Ramos (cell line): ENCODE measurements around the gene AGPAT4.
"Not testable (repeated sequence)": the region's sequence is repeated elsewhere in the genome, so short reads cannot be mapped to it uniquely, and the experiment has no call there.

Experiments used
- in situ Hi-C: fragments of 300-500 bp; cut with MboI; formaldehyde crosslinking; loops from one replicate; pipeline ENCODE4 v1.14.3; 2022; ENCODE audit warnings: low sequenced_read_pairs; ENCODE audit not compliant: unreplicated experiment

AGPAT4 gene

GRCh38 chr6:161273752-161274487 is at the start of gene AGPAT4:
TSS of gene AGPAT4 (minus strand) at chr6:161274061. CDS start at chr6:161232213, 41,848 bp downstream.
- in situ Hi-C loops: no loop called here

- in situ Hi-C loops: no loop called here
These were observed 45.4 kb upstream of the AGPAT4 start for GRCh38 chr6:161319231-161319630.

- in situ Hi-C loops: no loop called here
These were observed 44.6 kb upstream of the AGPAT4 start for GRCh38 chr6:161318456-161318855.

GRCh38 chr6:161316531-161316930 is 42.7 kb upstream of the AGPAT4 start:
- in situ Hi-C loops: no loop called here

- in situ Hi-C loops: not testable (repeated sequence)
These were observed 41.5 kb upstream of the AGPAT4 start for GRCh38 chr6:161315246-161315917.

- in situ Hi-C loops: not testable (repeated sequence)
These were observed 40.8 kb upstream of the AGPAT4 start for GRCh38 chr6:161314541-161315245.

- in situ Hi-C loops: no loop called here
These were observed 40.2 kb upstream of the AGPAT4 start for GRCh38 chr6:161313940-161314509.

GRCh38 chr6:161313475-161313874 is 39.6 kb upstream of the AGPAT4 start:
- in situ Hi-C loops: not testable (repeated sequence)

GRCh38 chr6:161309774-161310173 is 35.9 kb upstream of the AGPAT4 start:
- in situ Hi-C loops: not testable (repeated sequence)

GRCh38 chr6:161308075-161308655 is 34.3 kb upstream of the AGPAT4 start:
- in situ Hi-C loops: no loop called here

- in situ Hi-C loops: no loop called here
These were observed 32.0 kb upstream of the AGPAT4 start for GRCh38 chr6:161305860-161306259.

- in situ Hi-C loops: no loop called here
These were observed 29.9 kb upstream of the AGPAT4 start for GRCh38 chr6:161303628-161304340.

- in situ Hi-C loops: no loop called here
These were observed 29.1 kb upstream of the AGPAT4 start for GRCh38 chr6:161302949-161303348.

- in situ Hi-C loops: no loop called here
These were observed 27.5 kb upstream of the AGPAT4 start for GRCh38 chr6:161301338-161301737.

GRCh38 chr6:161300823-161301222 is 27.0 kb upstream of the AGPAT4 start:
- in situ Hi-C loops: no loop called here

GRCh38 chr6:161299726-161300125 is 25.9 kb upstream of the AGPAT4 start:
- in situ Hi-C loops: no loop called here

GRCh38 chr6:161295784-161296183 is 21.9 kb upstream of the AGPAT4 start:
- in situ Hi-C loops: no loop called here

GRCh38 chr6:161292650-161293281 is 18.9 kb upstream of the AGPAT4 start:
- in situ Hi-C loops: no loop called here

GRCh38 chr6:161292145-161292544 is 18.3 kb upstream of the AGPAT4 start:
- in situ Hi-C loops: no loop called here
